GM20431 (cell line): Measurements from ENCODE around the gene NPFFR1.
"Not testable (repeated sequence)": the region's sequence is repeated elsewhere in the genome, so short reads cannot be mapped to it uniquely, and the experiment has no call there.

Source experiments
- in situ Hi-C: fragments of 300-500 bp; cut with MseI, MboI; formaldehyde crosslinking; loops from one replicate; pipeline ENCODE4 v1.15.0; 2020; ENCODE audit warnings: low sequenced_read_pairs; ENCODE audit not compliant: unreplicated experiment

Gene NPFFR1

DNA sequence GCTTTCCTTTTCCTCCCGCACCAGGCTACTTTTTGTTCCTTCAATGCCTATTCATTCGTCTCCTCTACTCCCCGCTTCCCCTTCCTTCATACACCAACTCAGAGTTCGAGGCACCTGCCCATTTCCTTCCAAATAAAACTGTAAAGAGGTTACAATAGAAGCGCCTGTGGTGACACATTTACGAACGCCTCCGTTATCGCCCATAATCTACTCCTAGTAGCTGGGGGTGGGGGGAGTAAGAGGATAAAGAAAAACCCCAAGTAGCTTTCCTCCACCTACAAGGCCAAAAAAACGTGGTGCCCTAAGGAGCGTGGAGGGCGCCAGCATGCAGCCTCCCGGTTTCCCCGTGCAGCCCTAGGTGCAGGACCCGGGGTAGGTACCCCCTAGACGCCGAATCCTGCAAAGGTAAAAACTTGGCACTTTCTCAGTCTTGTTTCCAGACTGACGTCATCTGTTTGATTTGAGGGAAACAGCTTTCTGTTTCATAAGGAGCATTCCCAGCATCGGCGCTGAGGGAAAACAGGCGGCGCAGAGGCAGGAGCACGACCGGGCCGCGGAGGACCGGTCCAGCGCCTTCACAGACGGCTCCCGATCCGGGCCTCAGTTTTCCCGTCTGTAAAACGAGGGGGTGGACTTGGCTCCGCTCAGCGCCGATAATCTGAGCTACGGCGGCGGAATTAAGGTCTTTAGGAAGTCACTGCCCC lies 51.5 kb downstream of the NPFFR1 start:
- in situ Hi-C loops = no loop called here

DNA sequence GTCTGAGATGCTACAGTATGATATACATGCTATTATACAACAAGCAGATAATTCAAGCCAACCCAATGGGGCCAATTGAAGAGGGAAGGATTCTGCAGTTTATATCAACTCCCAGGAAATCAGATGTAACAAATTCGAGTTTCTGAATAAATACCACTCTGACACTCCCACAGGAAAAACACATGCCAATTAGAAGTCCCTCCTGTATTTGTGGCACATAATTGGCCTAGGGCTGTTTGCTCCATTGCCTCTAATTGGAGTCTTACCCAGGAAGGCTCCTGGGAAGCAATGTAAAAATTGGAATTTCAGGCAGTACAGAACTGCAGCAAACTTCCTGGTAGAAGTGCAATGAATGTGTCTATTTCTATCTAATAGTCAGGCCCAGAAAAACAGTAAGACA lies 55.3 kb downstream of the NPFFR1 start:
- in situ Hi-C loops = loop anchor here (5.0 kb wide), 1 partner anchor 139 kb away; no protein-coding TSS in a partner anchor

DNA sequence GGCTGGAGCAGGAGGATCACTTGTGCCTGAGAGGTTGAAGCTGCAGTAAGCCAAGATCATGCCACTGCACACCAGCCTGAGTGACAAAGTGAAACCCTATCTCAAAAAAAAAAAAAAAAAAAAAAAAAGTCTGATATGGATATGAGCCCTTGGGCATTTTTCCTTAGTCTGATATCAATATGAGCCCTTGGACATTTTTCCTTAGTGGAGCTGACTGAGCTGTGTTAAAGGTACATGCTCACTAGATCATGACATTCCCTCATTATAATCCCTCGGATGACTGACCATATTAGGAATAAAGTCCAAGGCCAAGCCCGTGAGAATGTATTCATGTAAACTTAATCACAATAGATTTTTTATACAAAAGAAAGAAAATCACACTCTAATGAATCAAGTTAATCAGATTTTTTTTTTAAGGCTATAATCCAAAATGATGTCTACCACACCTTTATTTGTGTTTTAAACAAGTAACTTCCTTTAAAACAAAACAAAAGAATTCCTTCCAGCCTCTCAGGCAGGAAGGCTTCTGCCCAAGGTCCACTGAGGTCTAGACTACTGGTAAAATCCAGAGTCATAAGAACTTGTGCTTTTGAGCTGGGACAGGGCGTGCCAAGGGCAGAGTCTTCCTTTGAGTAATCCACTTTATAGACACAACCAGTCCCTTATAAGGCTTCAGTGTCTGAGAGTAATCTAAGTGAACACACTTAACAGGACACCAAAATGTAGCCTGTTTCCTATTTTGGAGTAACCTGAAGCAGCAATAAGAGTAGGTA lies 56.1 kb downstream of the NPFFR1 start:
- in situ Hi-C loops = loop anchor here (5.0 kb wide), 1 partner anchor 140 kb away; no protein-coding TSS in a partner anchor

DNA sequence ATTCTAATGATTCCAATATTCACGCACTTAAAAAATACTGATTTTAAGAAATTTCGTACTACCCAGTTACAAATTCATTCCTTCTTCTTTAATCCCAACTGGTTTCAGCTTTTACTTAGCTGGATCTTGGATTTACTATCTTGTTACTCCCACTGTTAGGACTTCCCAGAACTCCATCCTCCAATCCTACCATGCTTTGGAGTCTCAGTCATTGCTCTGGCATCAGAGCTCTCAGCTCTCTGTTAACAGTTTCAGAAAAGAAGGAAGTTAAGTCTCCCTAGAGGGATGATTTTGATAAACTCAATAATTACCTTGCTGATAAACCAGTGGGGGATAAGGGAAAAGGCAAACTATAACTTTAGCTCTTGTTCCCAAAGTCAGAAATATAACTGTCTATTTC lies 60.1 kb downstream of the NPFFR1 start:
- in situ Hi-C loops = no loop called here

DNA sequence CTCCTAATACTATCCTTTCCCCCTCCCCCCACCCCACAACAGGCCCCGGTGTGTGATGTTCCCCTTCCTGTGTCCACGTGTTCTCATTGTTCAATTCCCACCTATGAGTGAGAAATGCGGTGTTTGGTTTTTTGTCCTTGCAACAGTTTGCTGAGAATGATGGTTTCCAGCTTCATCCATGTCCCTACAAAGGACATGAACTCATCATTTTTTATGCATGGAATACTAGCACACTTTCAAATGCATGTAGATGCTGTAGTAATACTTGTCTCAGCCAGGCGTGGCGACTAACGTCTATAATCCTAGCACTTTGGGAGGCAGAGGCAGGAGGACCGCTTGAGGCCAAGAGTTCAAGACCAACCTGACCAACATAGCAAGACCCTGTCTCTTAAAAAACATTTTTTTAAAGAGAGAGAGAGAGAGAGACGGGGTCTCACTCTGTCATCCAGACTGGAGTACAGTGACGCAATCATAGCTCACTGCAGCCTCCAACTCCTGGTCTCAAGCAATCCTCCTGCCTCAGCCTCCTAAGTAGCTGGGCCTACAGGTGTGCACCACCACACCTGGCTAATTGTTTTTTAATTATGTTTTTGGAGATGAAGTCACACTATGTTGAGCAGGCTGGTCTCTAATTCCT lies 60.9 kb downstream of the NPFFR1 start:
- in situ Hi-C loops = not testable (repeated sequence)

DNA sequence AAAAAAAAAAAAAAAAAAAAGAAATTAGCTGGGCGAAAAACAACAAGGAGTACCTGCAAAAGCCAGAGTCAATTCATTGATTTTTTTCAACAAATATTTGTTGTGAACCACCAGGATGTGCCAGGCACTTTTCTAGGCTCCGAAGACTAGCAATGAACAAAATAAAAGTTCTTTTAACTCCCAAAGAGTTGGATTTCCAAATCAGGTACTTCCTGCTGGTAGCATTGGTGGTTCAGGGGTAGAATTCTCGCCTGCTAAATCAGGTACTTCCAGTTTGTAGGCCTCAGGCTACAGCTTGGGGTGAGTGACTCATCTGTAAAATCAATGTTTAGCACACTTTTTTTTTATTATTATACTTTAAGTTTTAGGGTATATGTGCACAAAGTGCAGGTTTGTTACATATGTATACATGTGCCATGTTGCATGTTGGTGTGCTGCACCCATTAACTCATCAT lies 61.4 kb downstream of the NPFFR1 start:
- in situ Hi-C loops = no loop called here

DNA sequence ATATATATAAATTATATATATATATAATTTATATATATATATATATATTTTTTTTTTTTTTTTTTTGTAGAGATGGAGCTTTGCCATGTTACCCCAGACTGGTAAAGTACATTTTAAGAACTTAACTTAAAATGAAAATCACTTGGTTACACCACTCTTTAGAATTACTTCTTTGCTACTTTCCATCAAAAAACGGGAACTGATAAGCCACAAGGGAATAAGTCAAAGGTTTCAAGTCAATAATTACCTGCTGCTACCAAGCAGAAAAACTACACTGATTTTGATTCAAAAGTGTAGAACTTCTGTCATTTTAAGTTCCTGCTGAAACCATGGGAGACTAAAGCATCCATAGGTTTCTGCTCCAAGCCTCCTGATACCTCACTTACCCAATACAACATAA lies 62.8 kb downstream of the NPFFR1 start:
- in situ Hi-C loops = no loop called here

DNA sequence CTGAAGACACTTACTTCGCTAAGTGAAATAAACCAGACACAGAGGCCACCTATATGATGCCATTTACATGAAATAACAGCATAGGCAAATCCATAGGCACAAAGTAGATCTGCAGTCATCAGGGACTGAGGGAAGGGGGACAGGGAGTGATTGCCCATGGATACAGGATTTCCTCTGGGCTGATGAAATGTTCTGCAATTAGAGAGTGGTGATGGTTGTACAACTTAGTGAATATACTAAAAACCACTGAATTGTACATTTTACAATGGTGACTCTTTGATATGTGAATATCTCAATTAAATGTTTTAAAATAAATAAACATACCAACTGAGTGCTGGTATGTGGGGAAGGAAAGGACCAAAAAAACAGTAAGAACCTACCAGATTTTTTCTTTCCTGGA lies 70.9 kb downstream of the NPFFR1 start:
- in situ Hi-C loops = no loop called here

DNA sequence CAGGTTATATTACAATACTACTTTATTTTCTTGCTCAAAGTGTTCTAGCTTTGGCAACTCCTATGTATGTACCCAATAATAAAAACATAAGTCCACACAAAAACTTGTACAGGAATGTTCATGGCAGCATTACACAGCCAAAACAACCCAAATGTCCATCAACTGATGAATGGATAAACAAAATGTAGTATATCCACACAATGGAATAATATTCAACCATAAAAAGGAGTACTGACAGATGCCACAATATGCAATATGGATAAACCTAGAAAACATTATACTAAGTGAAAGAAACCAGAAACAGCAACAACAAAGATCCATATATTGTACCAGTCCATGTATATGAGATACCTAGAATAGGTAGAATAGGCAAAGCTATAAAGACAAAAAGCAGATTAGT lies 71.5 kb downstream of the NPFFR1 start:
- in situ Hi-C loops = no loop called here

DNA sequence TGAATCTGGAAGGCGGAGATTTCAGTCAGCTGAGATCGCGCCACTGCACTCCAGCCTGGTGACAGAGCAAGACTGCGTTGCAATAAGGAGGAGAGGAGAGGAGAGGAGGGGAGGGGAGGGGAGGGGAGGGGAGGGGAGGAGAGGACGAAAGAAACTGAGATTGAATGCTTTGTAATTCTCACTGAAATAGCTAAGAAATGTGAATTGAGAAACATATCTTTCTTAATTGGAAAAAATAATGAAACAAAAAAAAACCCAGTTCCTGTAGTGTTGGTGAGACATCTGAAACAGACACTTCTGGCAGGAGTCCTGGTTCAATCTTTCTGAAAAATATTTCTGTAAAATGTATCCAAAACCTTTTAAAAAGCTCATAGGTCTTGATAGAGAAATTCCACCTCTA lies 77.0 kb downstream of the NPFFR1 start:
- in situ Hi-C loops = no loop called here

DNA sequence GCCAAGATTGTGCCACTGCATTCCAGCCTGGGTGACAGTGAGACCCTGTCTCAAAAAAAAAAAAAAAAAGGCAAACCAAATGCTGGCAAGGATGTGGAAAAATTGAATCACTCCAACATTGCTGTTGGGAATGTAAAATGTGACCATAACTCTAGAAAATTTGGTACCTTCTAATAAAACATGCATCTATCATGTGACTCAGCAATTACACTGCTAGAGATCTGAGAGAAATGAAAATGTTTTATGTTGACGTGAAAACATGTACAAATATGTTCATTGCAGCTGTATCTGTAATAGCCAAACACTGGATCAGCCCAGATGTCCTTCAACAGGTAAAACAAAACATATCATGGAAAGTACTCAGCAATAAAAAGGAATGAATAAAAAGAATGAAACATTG lies 82.7 kb downstream of the NPFFR1 start:
- in situ Hi-C loops = no loop called here

DNA sequence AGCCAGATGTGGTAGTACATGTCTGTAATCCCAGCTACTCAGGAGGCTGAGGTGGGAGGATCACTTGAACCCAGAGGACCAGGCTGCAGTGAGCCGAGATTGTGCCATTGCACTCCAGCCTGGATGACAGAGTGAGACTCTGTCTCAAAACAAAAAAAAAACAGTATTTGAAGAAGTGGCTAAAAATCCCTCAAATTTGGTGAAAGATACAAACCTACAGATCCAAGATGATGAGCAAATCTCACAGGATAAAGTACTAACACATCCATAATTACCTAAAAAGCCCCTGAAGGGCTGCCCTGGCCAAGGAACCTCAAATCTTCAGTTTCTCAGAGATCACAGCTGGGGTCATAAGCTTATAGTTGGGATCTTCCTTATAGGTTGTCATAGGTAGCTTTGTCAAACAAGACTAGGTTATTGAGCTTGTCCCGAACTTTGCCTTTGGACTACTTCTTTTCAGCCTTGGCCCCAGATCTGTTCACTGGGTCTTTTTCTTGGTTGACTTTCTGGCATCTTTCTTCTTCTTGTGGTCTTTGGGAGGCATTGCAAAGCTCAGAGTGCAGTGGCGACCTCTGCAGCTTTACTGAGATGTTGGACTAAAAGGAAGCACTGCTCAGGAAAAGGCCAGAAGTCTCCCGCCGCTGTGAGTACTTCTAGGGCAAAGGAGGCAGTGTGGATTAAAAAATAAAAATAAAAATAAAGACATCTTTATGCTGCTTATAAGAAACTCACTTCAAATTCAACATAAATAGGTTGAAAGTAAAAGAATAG lies 84.9 kb downstream of the NPFFR1 start:
- in situ Hi-C loops = no loop called here
